HCT116 (cell line): ENCODE measurements around the gene MMAA. TPM values are rescaled to one million over a fixed set of nuclear protein-coding genes. Genes with fewer than 3 reads are reported as not detected.

ENCODE experiments used
- ATAC-seq: fragments of 200-7000 bp; cut with Tn5 transposase; 2 replicates; pipeline ENCODE4 v1.9.1; 2020; ENCODE audit warnings: mild to moderate bottlenecking, moderate library complexity
- BruUV-seq: library from RNA; stranded (reverse); fragments of 400-500 nt; replicated peaks from 2 replicates; lab custom pipeline; 2021; lab: Mats Ljungman, UMichigan
- CTCF ChIA-PET: fragments of 300-600 bp; sonication (Branson Sonifier 250); formaldehyde crosslinking; loops from one replicate; lab custom pipeline; 2021; ENCODE audit warnings: antibody characterized with exemption; lab: Charles Lee
- POLR2A ChIA-PET: fragments of 300-600, 350-600 bp; sonication (Branson Sonifier 250); formaldehyde crosslinking; loops from one replicate; lab custom pipeline; 2021; ENCODE audit warnings: antibody characterized with exemption; lab: Charles Lee
- RAD21 ChIA-PET, 2 experiments: fragments of 300-600 bp; sonication (Branson Sonifier 250); formaldehyde crosslinking; loops; one replicate each; lab custom pipeline; 2023; ENCODE audit warnings: low total read pairs in 2 of 2; ENCODE audit not compliant: uncharacterized antibody in 2 of 2, unreplicated experiment in 2 of 2, low non-redundant PET in 1 of 2; lab: Charles Lee
- DNase-seq: peaks from one replicate; pipeline ENCODE4 v3.0.0-alpha.2; 2010; ENCODE audit warnings: low read depth, low spot score
- H2AFZ ChIP-seq: fragments of 200-600 bp; shearing (Covaris generic), sonication (generic); 2 replicates; pipeline ENCODE4 v1.6.1; 2017; ENCODE audit warnings: low read depth, mixed run types, mixed read lengths, antibody characterized with exemption, low read length; ENCODE audit not compliant: poor library complexity, severe bottlenecking
- H3K27ac ChIP-seq: 2 replicates; pipeline ENCODE4 v1.5.1; 2012; ENCODE audit warnings: low read depth, low read length
- H3K27me3 ChIP-seq: fragments of 200-600 bp; sonication (generic); 2 replicates; pipeline ENCODE4 v1.6.1; 2016; ENCODE audit warnings: mixed run types, low read length, mixed read lengths; ENCODE audit not compliant: insufficient read depth
- H3K36me3 ChIP-seq, 2 experiments: fragments of 200-500 bp in 1 of 2; fragments of 200-600 bp in 1 of 2; sonication (Bioruptor generic) in 1 of 2; sonication (generic) in 1 of 2; 2 replicates each; pipeline versions ENCODE4 v1.5.1 to v1.6.1; 2014 to 2016; ENCODE audit warnings: low read length in 2 of 2, inconsistent platforms in 1 of 2, mixed read lengths in 1 of 2, mixed run types in 1 of 2; ENCODE audit not compliant: insufficient read depth in 2 of 2, control insufficient read depth in 1 of 2
- H3K4me1 ChIP-seq, 2 experiments: fragments of 200-600 bp in 1 of 2; sonication (generic) in 1 of 2; 2 replicates each; pipeline versions ENCODE4 v1.5.1 to v1.6.1; 2012 to 2017; ENCODE audit warnings: low read length in 2 of 2, inconsistent platforms in 1 of 2, mild to moderate bottlenecking in 1 of 2, mixed read lengths in 1 of 2, mixed run types in 1 of 2, moderate library complexity in 1 of 2; ENCODE audit not compliant: insufficient read depth in 2 of 2, control insufficient read depth in 1 of 2
- H3K4me2 ChIP-seq: fragments of 200-600 bp; sonication (generic); 2 replicates; pipeline ENCODE4 v1.6.1; 2017; ENCODE audit warnings: mixed run types, low read length, mixed read lengths
- H3K4me3 ChIP-seq, 2 experiments: fragments of 200-600 bp in 1 of 2; sonication (generic) in 1 of 2; replicated peaks in 1 of 2; 2 replicates each; pipeline ENCODE4 v1.5.1; 2011 to 2016; ENCODE audit warnings: low read length in 2 of 2, control low read depth in 1 of 2, low read depth in 1 of 2, mild to moderate bottlenecking in 1 of 2, mixed read lengths in 1 of 2, mixed run types in 1 of 2
- H3K79me2 ChIP-seq: fragments of 200-600 bp; sonication (generic); 2 replicates; pipeline ENCODE4 v1.6.1; 2017; ENCODE audit warnings: mild to moderate bottlenecking, mixed run types, low read length, moderate library complexity, mixed read lengths; ENCODE audit not compliant: insufficient read depth
- H3K9ac ChIP-seq: fragments of 200-600 bp; sonication (generic); 2 replicates; pipeline ENCODE4 v1.6.1; 2016; ENCODE audit warnings: low read length, mixed read lengths
- H3K9me2 ChIP-seq: fragments of 200-600 bp; sonication (generic), shearing (Covaris generic); 2 replicates; pipeline ENCODE4 v1.6.1; 2017; ENCODE audit warnings: mixed run types, mild to moderate bottlenecking, moderate library complexity; ENCODE audit not compliant: insufficient read depth
- H3K9me3 ChIP-seq, 2 experiments: fragments of 200-500 bp in 1 of 2; fragments of 200-600 bp in 1 of 2; sonication (Bioruptor generic) in 1 of 2; sonication (generic) in 1 of 2; 2 replicates each; pipeline ENCODE4 v1.6.1; 2014 to 2017; ENCODE audit warnings: low read length in 2 of 2, mixed read lengths in 2 of 2, inconsistent platforms in 1 of 2, low read depth in 1 of 2, mild to moderate bottlenecking in 1 of 2, mixed run types in 1 of 2, moderate library complexity in 1 of 2; ENCODE audit not compliant: control insufficient read depth in 1 of 2, insufficient read depth in 1 of 2
- H4K20me1 ChIP-seq: fragments of 200-600 bp; sonication (generic), shearing (Covaris generic); 2 replicates; pipeline ENCODE4 v1.6.1; 2017; ENCODE audit warnings: mixed run types, mild to moderate bottlenecking, moderate library complexity; ENCODE audit not compliant: insufficient read depth
- CBX3 ChIP-seq: IDR thresholded peaks from 2 replicates; pipeline ENCODE4 v1.6.1; 2012; ENCODE audit warnings: low read depth
- ELF1 ChIP-seq: IDR thresholded peaks from 2 replicates; pipeline ENCODE4 v1.6.1; 2012; ENCODE audit warnings: low read depth, borderline replicate concordance
- EZH2phosphoT487 ChIP-seq: fragments of 200-600 bp; IDR thresholded peaks from 2 replicates; pipeline ENCODE4 v1.6.1; 2018; ENCODE audit warnings: antibody characterized with exemption, borderline replicate concordance
- JUND ChIP-seq: IDR thresholded peaks from 2 replicates; pipeline ENCODE4 v1.6.1; 2012
- POLR2A ChIP-seq: IDR thresholded peaks from 2 replicates; pipeline ENCODE4 v1.7.0; 2011; ENCODE audit warnings: borderline replicate concordance; ENCODE audit not compliant: insufficient read depth, insufficient read length; ENCODE audit errors: extremely low read depth
- POLR2AphosphoS5 ChIP-seq: IDR thresholded peaks from 2 replicates; pipeline ENCODE4 v1.6.1; 2011; ENCODE audit warnings: mild to moderate bottlenecking, low read depth, low read length, moderate library complexity
- RAD21 ChIP-seq: IDR thresholded peaks from 2 replicates; pipeline ENCODE4 v1.6.1; 2012; ENCODE audit warnings: low read depth, mild to moderate bottlenecking
- SIN3A ChIP-seq: IDR thresholded peaks from 2 replicates; pipeline ENCODE4 v1.6.1; 2012; ENCODE audit warnings: low read depth
- SP1 ChIP-seq: IDR thresholded peaks from 2 replicates; pipeline ENCODE4 v1.6.1; 2012; ENCODE audit warnings: low read depth
- SRF ChIP-seq: IDR thresholded peaks from 2 replicates; pipeline ENCODE4 v1.6.1; 2012; ENCODE audit warnings: low read depth
- TCF7L2 ChIP-seq: IDR thresholded peaks from 2 replicates; pipeline ENCODE4 v1.7.0; 2011; ENCODE audit warnings: borderline replicate concordance, inconsistent platforms; ENCODE audit not compliant: insufficient read depth, insufficient read length; ENCODE audit errors: extremely low read depth
- ZFX ChIP-seq: fragments of 450-650 bp; IDR thresholded peaks from 2 replicates; pipeline ENCODE4 v1.6.1; 2017
- intact Hi-C: fragments of 100-400 bp; cut with micrococcal nuclease; formaldehyde crosslinking; loops from 2 replicates; pipeline ENCODE4 v1.10.0; 2022
- total RNA-seq: library from RNA; stranded (reverse); gene quantifications from one replicate; pipeline ENCODE4 v1.2.1, GENCODE V29; 2021; ENCODE audit not compliant: unreplicated experiment
- TF ChIP-seq, protein P1 (sequence below): IDR thresholded peaks from 2 replicates; pipeline ENCODE4 v1.6.1; 2012
- TF ChIP-seq, protein P2 (sequence below): IDR thresholded peaks from 2 replicates; pipeline ENCODE4 v1.6.1; 2011; ENCODE audit warnings: mild to moderate bottlenecking, low read length, moderate library complexity; ENCODE audit not compliant: insufficient replicate concordance; ENCODE audit errors: extremely low read depth
- TF ChIP-seq, protein P3 (sequence below): IDR thresholded peaks from 2 replicates; pipeline ENCODE4 v1.6.1; 2012
- TF ChIP-seq, protein P4 (sequence below): IDR thresholded peaks from 2 replicates; pipeline ENCODE4 v1.6.1; 2012; ENCODE audit warnings: low read depth
- TF ChIP-seq, protein P5 (sequence below), 3 experiments: fragments of 200-600 bp in 1 of 3; sonication (generic) in 1 of 3; IDR thresholded peaks in 2 of 3; conservative IDR thresholded peaks in 1 of 3; 2 replicates each; pipeline ENCODE4 v1.5.1; 2012 to 2017; ENCODE audit warnings: low read depth in 2 of 3, low read length in 2 of 3, antibody characterized with exemption in 1 of 3, borderline replicate concordance in 1 of 3, control low read depth in 1 of 3, mild to moderate bottlenecking in 1 of 3, mixed read lengths in 1 of 3, mixed run types in 1 of 3, moderate library complexity in 1 of 3; ENCODE audit not compliant: insufficient read depth in 1 of 3

Gene MMAA
- total RNA-seq, 1 experiment from 2014 or later = 3.6 TPM

DNA sequence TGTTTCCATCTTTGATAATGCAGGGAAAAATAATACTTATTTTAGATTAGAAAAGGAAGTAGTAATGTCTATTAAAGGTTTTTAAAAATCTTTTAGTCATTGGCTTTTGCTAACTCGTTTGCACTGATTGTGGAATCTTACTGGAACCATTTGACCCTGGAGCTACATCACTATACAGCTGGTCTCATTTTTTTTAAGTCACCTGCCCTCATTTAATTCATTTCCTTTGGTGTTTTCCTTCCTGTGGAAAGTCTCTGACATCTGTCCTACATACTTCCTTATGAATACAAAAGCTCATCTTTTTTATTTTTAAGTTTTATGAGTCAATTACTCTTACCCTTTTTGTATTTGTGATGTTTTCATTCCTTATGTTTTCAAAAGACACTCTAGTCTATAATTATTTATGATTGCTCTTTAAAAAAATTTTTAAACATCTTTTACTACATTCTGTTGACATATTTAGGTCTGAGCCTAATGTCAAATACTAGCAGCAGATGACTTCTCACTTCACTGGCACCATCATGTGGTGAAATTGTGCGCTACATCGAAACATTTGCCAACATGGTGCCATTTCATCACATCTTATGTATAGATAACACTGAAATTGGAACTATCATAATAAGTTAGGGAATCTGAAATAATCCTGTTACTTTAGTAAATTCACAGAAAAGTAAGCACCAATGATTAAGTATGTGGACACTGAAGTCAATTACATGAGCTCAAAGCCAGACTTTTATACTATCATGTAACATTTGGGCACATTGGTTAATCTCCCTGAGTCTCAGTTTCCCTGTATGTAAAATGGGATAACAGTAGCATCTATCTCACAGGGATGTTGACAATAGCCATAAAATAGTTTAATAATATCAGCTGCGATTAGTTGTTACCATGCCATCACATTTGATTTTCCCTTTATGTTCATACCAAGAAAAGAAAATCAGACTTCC lies 9.4 kb upstream of the MMAA start:
- RAD21 ChIA-PET = interaction anchor here (1.0 to 1.1 kb wide), 2 partner anchors 376 to 393 kb away, joined by 4 to 5 read pairs; no protein-coding TSS in a partner anchor
- Histone ChIP-seq H2AFZ (peak overlapping the region; percentile 60), H3K9ac (no peak overlapping the region), H4K20me1 (no peaks in the 10 kb centered on the region), H3K4me2 (no peak overlapping the region), H3K4me1 (no peaks in the 10 kb centered on the region), H3K36me3 (no peaks in the 10 kb centered on the region), H3K4me3 (no peak overlapping the region), H3K9me2 (no peaks in the 10 kb centered on the region), H3K9me3 (no peaks in the 10 kb centered on the region; a peak in 1 of 4 replicates), H3K27ac (no peak overlapping the region), H3K79me2 (no peaks in the 10 kb centered on the region), H3K27me3 (no peaks in the 10 kb centered on the region)
- BruUV-seq = no TSS peak
- ATAC-seq = peak; percentile 82
- CTCF ChIA-PET = interaction anchor here (1.0 to 2.3 kb wide), 5 partner anchors 125 to 393 kb away, joined by 3 to 30 read pairs (median 5); no protein-coding TSS in a partner anchor
- peak; percentile 68 for DNase-seq
- POLR2A ChIA-PET = no interaction called here
- intact Hi-C loops = loop anchor here (1.0 to 5.0 kb wide), 4 partner anchors 127 to 455 kb away; partner anchors contain the start of gene SMAD1
- TF ChIP-seq, protein P1, sequence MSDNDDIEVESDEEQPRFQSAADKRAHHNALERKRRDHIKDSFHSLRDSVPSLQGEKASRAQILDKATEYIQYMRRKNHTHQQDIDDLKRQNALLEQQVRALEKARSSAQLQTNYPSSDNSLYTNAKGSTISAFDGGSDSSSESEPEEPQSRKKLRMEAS = no peak
- TF ChIP-seq RAD21 (peak; percentile 94), SP1 (no peak), SRF (no peak), POLR2AphosphoS5 (no peak), SIN3A (no peak), JUND (no peak), EZH2phosphoT487 (no peak), CBX3 (0 out of 2 replicates have a peak, but pooled peaks have one; percentile 28), TCF7L2 (no peak), POLR2A (no peak), ELF1 (no peak), ZFX (no peak)
- TF ChIP-seq, protein P2, sequence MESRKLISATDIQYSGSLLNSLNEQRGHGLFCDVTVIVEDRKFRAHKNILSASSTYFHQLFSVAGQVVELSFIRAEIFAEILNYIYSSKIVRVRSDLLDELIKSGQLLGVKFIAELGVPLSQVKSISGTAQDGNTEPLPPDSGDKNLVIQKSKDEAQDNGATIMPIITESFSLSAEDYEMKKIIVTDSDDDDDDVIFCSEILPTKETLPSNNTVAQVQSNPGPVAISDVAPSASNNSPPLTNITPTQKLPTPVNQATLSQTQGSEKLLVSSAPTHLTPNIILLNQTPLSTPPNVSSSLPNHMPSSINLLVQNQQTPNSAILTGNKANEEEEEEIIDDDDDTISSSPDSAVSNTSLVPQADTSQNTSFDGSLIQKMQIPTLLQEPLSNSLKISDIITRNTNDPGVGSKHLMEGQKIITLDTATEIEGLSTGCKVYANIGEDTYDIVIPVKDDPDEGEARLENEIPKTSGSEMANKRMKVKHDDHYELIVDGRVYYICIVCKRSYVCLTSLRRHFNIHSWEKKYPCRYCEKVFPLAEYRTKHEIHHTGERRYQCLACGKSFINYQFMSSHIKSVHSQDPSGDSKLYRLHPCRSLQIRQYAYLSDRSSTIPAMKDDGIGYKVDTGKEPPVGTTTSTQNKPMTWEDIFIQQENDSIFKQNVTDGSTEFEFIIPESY = no peak
- TF ChIP-seq, protein P3, sequence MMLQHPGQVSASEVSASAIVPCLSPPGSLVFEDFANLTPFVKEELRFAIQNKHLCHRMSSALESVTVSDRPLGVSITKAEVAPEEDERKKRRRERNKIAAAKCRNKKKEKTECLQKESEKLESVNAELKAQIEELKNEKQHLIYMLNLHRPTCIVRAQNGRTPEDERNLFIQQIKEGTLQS = no peak
- TF ChIP-seq, protein P4, sequence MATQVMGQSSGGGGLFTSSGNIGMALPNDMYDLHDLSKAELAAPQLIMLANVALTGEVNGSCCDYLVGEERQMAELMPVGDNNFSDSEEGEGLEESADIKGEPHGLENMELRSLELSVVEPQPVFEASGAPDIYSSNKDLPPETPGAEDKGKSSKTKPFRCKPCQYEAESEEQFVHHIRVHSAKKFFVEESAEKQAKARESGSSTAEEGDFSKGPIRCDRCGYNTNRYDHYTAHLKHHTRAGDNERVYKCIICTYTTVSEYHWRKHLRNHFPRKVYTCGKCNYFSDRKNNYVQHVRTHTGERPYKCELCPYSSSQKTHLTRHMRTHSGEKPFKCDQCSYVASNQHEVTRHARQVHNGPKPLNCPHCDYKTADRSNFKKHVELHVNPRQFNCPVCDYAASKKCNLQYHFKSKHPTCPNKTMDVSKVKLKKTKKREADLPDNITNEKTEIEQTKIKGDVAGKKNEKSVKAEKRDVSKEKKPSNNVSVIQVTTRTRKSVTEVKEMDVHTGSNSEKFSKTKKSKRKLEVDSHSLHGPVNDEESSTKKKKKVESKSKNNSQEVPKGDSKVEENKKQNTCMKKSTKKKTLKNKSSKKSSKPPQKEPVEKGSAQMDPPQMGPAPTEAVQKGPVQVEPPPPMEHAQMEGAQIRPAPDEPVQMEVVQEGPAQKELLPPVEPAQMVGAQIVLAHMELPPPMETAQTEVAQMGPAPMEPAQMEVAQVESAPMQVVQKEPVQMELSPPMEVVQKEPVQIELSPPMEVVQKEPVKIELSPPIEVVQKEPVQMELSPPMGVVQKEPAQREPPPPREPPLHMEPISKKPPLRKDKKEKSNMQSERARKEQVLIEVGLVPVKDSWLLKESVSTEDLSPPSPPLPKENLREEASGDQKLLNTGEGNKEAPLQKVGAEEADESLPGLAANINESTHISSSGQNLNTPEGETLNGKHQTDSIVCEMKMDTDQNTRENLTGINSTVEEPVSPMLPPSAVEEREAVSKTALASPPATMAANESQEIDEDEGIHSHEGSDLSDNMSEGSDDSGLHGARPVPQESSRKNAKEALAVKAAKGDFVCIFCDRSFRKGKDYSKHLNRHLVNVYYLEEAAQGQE = no peak
- TF ChIP-seq, protein P5, sequence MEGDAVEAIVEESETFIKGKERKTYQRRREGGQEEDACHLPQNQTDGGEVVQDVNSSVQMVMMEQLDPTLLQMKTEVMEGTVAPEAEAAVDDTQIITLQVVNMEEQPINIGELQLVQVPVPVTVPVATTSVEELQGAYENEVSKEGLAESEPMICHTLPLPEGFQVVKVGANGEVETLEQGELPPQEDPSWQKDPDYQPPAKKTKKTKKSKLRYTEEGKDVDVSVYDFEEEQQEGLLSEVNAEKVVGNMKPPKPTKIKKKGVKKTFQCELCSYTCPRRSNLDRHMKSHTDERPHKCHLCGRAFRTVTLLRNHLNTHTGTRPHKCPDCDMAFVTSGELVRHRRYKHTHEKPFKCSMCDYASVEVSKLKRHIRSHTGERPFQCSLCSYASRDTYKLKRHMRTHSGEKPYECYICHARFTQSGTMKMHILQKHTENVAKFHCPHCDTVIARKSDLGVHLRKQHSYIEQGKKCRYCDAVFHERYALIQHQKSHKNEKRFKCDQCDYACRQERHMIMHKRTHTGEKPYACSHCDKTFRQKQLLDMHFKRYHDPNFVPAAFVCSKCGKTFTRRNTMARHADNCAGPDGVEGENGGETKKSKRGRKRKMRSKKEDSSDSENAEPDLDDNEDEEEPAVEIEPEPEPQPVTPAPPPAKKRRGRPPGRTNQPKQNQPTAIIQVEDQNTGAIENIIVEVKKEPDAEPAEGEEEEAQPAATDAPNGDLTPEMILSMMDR (IDR thresholded peaks at IDR 0.05 in 2 of 3, conservative IDR thresholded peaks at IDR 0.05 in 1 of 3; ENCODE audit: borderline replicate concordance in 1 of 3, insufficient read depth in 1 of 3, low read depth in 2 of 3, low read length in 2 of 3) = peak; percentile 68 to 87 (median 84)
